Activated gamma-delta T cell (primary cell): ENCODE results near the gene NHLRC1.
"Not testable (repeated sequence)": the region's sequence is repeated elsewhere in the genome, so short reads cannot be mapped to it uniquely, and the experiment has no call there.

Source experiments
- DNase-seq: peaks from one replicate; lab custom pipeline; 2025; lab: John Stamatoyannopoulos, UW
- total RNA-seq, 2 donors: gene quantifications; one replicate each; lab custom pipeline; 2026; lab: John Stamatoyannopoulos, UW

NHLRC1 gene
- 1.2 to 2.4 reads per million in 2 donors for total RNA-seq

- peak; percentile 43 for DNase-seq
Measured at GRCh38 chr6:18122128-18123093, at the start of gene NHLRC1. Gene NHLRC1 (minus strand): TSS chr6:18122677. CDS start chr6:18122606, 71 bp downstream.

DNA sequence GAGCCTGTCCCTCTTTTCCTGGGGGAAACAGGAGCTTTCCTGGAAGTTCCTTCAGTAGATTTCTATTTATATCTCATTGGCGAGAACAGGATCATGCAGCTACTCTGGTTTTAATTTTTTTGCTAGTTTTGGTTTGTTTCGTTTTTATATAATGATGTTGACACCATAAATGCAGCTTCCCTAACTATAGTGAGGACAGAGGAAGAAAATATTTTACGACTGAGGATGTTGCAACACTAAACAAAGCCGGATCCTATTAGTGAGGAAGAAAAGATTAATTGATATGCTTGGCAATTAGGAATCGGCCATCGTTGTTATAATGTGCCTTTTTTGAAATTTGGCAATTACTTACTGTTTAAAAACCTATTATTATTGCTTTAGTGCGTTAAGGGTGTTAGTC, 49.4 kb upstream of the NHLRC1 start:
- no peak for DNase-seq

DNA sequence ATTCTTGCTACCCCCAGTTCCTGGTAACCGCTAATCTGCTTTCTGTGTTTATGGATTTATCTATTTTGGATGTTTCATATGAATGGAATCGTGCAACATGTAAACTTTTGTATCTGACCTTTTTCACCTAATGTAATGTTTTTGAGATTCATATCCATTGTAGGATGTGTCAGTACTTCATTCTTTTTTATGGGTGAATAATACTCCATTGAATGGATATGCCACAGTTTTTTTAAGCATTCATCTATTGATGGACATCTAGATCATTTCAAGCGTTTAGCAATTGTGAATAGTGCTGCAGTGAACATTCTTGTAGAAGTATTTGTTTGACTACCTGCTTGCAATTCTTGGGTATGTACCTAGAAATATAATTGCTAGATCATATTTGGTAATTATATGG, 45.8 kb upstream of the NHLRC1 start:
- DNase-seq: no peak

DNA sequence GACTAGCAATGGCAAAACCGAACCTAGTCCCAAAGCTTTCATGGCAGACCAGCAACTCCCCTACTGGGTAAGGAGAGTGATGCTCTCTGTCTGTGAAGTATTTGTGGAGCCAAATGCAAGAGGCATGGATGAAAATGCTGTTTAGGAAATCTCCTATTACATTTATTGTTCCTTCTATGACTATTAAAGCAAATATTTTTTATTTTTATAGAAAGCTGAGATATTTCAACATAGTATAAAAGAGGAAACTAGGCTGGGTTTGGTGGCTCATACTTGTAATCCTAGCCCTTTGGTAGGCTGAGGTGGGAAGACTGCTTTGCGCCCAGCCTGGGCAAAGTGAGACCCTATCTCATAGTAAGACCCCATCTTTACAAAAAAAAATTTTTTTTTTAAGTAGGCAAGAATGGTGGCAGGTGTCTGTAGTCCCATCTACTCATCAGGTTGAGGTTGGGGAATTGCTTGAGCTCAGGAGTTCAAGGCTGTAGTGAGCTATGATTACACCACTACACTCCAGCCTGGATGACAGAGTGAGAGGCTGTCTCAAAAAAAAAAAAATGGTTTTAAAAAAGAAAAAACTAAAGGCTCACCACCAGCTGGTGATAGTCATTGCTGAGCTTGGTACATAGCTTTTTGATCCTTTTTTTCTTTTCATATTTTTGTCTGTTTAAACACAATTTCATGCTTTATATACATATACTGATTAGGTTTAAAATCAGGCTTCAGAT, 44.0 kb upstream of the NHLRC1 start:
- DNase-seq: no peak

GRCh38 chr6:18165751-18166150, 43.3 kb upstream of the NHLRC1 start:
- DNase-seq: no peak

DNA sequence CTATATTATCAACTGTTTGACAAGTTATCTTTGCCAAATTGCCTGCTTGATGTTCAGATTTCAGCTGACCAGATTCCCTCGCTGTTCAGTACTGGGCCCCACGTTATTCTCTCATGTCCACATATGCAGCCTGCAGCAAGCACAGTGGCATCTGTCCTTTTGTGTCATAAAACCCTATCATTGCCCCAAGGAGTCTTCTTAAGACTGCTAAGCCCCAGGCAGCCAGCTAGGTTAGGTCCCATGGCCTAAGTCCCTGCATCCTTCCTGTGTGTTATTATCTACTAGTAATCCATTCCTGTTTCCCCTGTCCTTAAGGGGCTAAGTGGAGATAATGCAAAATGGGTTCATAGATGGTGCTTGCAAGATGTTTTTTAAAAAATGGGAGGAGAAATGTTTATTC, 39.9 kb upstream of the NHLRC1 start:
- DNase-seq: no peak

GRCh38 chr6:18161431-18161830, 39.0 kb upstream of the NHLRC1 start:
- no peak for DNase-seq

GRCh38 chr6:18160911-18161310, 38.4 kb upstream of the NHLRC1 start:
- no peak for DNase-seq

DNA sequence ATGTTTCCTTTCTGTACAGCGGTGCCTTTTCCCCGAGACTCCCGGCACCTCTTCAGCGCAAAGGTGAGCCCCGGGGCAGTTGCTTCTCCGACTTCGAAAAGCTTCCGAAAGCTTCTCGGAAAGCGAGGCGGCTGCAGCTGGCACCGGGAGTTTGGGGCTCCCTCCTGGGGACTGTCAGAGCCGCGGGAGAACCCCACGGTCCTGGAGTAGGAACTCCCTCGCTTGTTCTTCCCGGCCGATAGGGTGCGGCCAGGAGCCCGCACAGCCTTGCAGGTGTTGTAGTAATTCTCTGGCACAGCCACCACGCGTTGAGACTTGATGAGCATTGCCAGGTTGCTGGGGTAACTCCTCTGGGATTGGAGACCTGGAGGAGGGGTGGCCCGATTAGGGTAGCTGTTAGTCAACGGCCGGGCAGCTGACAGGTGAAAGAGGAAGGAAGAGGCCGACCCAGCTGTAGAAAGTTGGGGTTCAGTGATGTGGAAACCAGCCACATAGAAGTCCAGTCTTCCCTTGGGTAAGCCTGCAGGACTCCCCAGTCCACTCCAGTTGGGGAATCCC, 33.5 kb upstream of the NHLRC1 start:
- DNase-seq: peak; percentile 25

- DNase-seq: peak; percentile 99
Measured at GRCh38 chr6:18155150-18155863, 32.8 kb upstream of the NHLRC1 start, which contains the start of gene KDM1B. Gene KDM1B (plus strand): TSS chr6:18155422. CDS start chr6:18159896, 4,474 bp downstream.

DNA sequence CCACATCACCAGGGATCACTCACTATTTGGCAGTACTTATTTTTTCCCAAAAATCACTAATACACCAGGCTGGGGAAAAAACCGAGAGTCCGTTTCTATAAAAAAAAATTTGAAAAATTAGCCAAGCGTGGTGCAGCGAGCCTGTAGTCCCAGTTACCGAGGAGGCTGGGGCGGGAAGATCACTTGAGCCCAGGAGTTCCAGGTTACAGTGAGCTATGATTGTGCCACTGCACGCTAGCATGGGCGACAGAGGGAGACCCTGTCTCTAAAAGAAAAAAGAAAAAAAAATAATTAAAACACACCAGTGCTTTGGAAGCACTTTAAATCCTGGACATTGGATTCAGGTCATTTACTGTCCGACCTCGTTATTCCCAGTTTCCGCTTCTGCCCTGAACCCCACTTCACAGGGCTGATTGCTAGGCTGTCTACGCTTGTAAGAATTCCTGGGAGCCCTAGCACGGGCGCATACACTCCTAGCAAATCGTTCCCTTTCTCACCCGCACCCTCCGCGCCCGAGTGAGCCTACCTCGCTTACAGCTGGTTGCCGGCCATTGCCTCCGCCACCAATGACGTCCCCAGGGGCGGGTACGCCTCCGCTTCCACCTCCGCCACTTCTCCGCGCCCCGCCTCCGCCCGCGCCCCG, 32.2 kb upstream of the NHLRC1 start, which contains the start of gene TPMT:
Gene TPMT, minus strand, starts transcription at position 571 of the 643 bp plus-strand sequence. CDS start 5,950 bp downstream, outside the sequence.
- DNase-seq: no peak

GRCh38 chr6:18153311-18153703, 30.8 kb upstream of the NHLRC1 start:
- DNase-seq: no peak

- no peak for DNase-seq
Measured at GRCh38 chr6:18151801-18152200, 29.3 kb upstream of the NHLRC1 start.

DNA sequence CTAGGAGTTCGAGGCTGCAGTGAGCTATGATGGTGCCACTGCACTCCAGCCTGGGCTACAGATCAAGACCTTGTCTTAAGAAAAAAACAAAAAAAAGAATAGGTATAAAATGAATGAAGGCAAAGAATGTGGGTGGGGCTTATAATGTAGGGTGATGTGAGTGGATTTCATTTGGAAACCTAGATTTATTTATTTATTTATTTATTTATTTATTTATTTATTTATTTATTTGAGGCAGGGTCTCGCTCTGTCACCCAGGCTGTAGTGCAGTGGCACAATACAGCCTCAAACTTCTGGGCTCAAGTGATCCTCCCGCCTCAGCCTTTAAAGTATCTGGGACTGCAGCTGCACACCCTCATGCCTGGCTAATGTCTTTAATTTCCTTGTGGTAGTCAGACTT, 28.9 kb upstream of the NHLRC1 start:
- DNase-seq: not testable (repeated sequence)

- no peak for DNase-seq
Measured at GRCh38 chr6:18148304-18149025, 26.0 kb upstream of the NHLRC1 start.

DNA sequence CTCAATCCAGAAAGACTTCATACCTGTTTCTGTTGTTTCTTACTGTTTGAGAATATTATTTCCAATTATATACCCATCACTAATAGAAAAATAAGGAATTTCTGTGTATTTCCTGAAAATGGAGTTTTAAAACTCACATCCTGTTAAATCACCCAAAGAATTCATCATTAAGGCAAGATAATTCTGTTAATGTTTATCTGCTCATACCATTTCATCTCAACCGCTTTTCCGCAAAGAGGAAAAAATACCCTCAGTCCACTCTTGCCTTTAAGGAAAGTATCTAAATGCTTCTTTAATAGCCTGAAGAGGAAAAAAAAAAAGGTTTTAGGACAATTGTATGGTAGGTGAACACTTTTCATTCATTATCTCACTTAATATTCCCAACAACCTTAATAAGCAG, 25.1 kb upstream of the NHLRC1 start:
- no peak for DNase-seq

GRCh38 chr6:18147160-18147559, 24.7 kb upstream of the NHLRC1 start:
- DNase-seq: no peak

GRCh38 chr6:18142591-18142861, 20.0 kb upstream of the NHLRC1 start:
- no peak for DNase-seq

- DNase-seq: no peak
Measured at GRCh38 chr6:18141805-18142590, 19.5 kb upstream of the NHLRC1 start.
